Hematopoietic multipotent progenitor cell treated with erythropoietin and hydrocortisone succinate and interleukin-3 and kit ligand, for 4 days (in vitro differentiated cells): Measurements from ENCODE around the gene C4orf33.
"Not testable (repeated sequence)": the region's sequence is repeated elsewhere in the genome, so short reads cannot be mapped to it uniquely, and the experiment has no call there.

Experiments
- DNase-seq: peaks from one replicate; pipeline ENCODE4 v3.0.0-alpha.2; 2015

Gene C4orf33, protein sequence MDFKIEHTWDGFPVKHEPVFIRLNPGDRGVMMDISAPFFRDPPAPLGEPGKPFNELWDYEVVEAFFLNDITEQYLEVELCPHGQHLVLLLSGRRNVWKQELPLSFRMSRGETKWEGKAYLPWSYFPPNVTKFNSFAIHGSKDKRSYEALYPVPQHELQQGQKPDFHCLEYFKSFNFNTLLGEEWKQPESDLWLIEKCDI

DNA sequence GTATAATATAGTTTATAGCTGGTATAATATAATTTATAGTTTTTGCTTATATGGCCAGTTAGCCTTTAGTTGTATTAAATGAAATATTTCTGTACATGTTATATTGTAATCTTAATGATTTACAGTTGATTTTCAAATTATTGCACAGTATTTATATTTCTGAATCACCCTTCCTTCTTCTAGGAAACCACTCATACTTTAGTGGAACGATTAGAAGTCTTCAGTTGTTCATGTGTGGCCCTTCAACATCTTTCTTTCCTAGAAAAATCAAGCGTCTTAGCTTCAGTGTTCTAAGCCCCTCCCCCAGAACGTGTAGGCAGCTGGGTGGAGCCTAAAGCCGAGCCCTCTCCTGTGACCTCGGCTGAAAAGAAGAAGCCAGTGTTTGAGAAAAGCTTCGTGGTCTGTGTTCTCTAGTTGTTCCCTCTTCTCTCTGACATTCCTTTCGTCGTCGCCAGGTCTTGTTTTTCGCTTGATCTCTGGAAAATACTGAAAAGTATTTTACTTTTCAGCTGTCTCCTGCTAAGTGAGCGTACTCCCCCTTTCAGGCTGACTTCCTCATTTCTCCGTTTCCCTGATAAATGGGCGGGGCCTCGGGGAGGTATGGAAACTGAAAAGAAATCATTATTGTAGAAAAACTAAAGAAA is at the start of gene C4orf33:
Gene C4orf33 (plus strand): TSS at position 342 of the 644 bp plus-strand sequence. CDS start 6,459 bp downstream, outside the sequence.
- DNase-seq: peak; percentile 95

DNA sequence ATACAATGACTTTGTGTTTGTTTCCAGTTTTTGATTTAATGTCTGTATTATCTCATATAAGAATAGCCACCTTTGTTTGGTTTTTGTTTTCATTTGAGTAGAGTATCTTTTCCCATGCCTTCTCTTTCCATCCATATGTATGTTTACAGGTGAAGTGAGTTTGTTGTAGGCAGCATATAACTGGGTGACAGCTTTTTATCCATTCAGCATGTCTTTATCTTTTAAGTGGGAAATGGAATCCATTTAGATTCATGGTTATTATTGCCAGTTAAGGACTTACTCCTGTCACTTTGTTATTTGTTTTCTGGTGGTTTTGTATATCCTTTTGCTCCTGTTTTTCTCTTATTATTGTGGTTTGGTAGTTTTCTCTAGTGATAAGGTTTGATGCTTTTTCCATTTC is 36.9 kb upstream of the C4orf33 start:
- DNase-seq: no peak

DNA sequence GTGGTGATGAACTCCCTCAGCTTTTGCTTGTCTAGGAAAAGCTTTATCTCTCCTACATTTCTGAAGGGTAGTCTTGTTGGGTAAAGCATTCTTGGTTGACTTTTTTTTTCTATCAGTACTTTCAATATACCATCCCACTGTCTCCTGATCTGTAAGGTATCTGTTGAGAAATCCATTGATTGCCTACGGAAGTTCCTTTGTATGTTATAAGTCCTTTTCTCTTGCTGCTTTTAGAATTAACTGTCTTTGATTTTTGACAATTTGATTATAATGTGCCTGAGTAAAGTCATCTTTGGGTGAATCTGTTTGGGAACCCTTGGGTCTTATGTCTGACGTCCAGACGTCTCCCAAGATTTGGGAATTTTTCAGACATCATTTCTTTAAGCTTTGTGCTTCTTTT is 33.4 kb upstream of the C4orf33 start:
- DNase-seq: no peak

DNA sequence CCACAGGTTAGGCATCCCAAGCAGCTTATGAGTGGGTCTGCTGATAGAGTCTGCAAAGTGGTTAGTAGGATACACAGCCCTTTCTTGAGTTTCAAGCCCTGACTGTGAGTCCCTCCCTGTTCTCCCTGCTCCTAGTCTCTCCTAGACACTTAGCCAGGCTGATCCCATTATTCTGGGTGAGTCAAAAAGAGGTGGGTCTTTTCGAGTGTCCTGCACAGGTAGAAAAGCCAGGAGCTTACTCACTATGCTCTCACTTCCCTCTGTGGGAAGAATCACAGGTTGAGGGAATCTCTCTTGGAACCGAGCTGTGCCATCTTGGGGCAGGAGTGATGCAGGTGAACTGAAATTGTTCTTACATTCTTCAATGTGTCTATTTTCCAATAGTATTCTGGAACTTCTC is 32.3 kb upstream of the C4orf33 start:
- DNase-seq: no peak

DNA sequence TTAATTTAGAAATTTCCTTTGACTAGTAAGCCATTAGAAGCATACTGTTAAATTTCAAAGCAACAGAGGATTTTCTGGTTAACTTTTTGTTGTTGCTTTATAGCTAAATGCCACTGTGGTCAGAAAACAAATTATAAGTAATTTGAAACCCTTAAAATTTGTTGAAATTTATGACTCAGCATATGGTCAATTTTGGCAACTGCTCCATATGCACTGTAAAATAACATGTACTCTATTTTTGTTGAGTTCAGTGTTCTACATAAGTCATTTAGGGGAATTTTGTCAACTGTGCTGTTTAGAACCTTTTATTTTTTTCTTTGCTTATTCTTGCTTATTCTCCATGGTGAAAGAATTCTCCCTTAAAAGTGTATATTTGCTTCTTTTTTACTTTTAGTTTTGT is 31.2 kb upstream of the C4orf33 start:
- DNase-seq: no peak

DNA sequence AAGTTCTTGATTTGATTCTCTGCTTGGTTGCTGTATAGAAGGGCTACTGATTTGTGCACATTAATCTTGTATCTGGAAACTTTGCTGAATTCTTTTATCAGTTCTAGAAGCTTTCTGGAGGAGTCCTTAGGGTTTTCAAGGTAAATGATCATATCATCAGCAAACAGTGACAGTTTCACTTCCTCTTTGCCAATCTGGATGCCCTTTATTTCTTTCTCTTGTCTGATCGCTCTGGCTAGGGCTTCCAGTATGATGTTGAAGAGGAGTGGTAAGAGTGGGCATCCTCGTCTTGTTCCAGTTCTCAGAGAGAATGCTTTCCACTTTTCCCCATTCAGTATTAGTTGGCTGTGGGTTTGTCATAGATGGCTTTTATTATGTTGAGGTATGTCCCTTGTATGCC is 26.4 kb upstream of the C4orf33 start:
- not testable (repeated sequence) for DNase-seq

DNA sequence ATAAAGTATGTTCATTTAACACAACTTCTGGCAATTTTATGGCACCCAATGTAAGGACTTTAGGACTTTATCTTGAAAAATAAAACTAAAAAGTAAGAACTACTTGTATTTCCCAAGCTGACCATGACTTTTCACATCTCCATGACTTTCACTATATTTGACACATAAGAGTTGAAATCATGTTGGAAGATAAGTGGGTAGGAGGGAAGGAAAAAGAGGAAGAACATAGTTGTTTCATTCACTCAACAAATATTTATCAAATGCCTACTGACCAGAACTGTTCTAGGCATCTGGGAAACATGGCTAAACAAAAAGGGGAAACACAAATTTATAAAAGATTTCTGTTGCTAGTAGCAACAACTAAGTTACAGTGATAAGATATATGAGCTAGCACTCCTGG is 18.6 kb upstream of the C4orf33 start:
- no peak for DNase-seq

DNA sequence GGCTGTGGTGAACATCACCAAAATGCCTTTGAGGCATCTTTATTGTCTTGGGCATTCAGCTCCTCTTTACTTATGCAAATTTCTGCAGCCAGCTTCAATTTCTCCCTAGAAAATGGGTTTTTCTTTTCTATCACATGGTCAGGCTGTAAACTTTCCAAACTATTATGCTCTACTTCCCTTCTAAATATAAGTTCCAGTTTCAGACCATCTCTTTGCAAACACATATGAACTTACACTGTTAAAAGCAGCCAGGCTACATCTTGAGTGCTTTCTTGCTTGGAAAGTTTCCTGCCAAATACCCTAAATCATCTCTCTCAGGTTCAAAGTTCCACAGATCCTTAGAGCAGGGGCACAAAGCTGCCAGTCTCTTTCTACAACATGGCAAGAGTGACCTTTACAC is 15.8 kb upstream of the C4orf33 start:
- DNase-seq: no peak

DNA sequence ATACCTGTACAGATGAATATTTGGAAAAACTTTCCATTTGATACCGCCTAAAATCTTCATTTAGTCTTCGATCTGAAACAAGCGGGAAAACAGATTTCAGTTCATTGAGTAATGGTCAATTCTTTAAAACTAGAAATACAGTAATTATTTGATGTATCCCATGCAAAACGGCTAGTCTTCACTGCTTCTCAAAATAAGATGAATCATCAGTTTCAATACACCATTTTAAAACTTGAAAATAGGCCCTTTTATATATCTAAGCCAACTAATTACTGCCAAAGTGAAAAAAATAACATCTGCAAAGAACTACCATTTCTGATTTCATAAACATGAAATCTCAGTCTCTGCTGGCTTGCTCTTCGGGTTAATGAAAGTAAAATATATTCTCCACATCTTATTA is 13.7 kb upstream of the C4orf33 start:
- no peak for DNase-seq

DNA sequence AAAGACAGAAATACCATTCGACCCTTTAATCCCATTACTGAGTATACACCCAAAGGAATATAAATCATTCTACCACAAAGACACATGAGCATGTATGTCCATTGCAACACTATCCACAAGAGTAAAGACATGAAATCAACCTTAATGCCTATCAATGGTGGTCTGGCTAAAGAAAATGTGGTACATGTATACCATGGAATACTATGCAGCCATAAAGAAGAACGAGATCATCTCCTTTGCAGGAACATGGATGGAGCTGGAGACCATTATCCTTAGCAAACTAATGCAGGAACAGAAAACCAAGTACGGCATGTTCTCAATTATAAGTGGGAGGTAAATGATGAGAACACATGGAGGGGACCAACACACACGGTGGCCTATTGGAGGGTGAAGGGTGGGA is 10.5 kb upstream of the C4orf33 start:
- no peak for DNase-seq

DNA sequence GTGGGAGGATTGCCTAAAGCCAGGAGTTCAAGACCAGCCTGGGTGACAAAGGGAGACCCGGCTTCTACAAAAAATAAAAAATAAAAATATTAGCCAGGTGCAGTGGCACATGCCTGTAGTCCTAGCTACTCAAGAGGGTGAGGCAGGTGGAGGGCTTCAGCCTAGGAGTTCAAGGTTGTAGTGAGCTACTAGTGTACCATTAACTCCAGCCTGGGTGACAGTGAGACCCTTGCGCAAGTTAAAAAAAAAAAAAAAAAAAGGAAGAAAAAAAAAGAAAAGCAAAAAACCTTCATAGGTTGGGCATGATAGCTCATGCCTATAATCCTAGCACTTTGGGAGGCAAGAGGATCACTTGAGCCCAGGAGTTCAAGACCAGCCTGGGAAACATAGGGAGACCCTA is 8.4 kb upstream of the C4orf33 start:
- DNase-seq: no peak

DNA sequence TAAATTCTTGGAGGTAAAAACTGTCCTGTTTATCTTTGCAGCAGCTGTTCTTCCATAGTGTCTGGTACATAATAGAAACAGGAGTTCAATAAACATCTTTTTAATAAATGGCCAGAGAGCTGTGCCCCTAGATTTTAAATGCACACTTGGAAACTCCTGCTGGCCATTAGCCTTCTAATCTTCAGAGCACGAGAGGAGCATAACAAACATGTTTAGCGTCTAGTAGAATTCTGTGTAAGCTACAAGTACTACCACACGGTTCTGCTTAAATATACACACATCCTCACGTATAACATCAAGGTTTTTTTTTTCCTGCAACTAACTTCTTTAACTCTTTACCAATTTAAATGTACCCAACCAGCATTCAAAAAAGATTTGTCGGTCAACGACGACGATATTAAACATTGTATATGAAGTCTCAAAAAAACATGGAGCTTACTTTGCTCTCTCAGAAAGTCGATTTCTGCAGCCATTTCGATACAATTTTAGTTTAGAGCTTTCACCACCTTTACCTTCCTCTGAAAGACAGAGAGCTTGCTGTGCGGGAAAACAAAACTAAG is 3.2 kb upstream of the C4orf33 start:
- peak; percentile 49 for DNase-seq

DNA sequence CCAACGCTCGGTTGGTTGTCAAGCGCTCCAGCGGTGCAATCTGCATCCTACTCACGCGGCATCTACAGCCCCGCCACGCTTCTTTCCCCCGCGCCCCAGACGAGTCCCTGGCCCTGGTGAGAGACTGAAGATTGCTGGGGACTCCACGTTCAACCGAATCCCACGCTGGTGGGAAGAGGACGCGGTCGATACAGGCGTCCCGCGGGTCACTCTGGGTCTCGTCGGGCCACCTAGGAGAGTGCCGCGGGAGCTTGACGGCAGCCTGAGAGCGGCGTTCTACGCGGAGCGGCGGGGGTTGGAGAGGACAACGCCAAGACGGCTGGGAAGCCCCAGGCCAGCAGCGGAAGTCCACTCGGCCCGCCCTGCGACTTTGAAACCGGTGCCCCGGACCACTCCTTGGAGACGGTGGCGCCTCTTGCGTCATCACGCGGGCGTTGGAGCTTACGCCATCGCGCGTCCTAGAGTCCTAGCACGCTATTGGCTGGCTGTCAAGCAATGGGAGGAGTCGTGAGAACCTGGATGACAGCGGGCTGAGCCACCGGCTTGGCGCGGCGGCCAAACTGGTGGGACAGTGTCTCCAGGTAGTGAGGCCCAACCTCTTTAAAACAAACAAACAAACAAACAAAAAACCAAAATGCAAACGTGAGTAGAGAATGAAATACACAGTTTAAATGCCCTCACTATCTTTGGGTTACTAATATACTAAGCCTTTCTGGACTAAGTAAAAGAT is 2.6 kb upstream of the C4orf33 start, which contains the start of gene SCLT1:
Gene SCLT1 (minus strand): TSS at position 349 of the 730 bp plus-strand sequence. CDS start 436 bp downstream, outside the sequence.
- peak; percentile 99 for DNase-seq

DNA sequence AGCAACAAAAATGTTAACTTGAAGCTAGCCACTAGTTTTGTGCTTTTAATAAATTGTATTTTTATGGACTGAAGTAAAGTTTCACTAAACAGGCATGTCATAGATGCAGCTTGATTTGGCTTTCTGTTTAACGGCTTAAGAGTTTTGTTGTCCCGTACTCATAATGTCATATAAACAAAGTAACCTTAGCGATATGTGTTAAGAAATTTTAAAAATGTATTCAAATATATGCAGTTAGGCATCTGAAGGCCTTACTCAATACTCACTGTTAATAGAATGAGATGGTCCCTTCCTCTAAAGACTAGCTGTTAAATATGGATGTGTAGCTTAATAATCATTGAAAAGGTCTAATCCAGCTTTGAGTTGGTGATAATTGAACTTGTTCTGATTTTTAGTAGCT is 1.6 kb upstream of the C4orf33 start:
- peak; percentile 21 for DNase-seq

DNA sequence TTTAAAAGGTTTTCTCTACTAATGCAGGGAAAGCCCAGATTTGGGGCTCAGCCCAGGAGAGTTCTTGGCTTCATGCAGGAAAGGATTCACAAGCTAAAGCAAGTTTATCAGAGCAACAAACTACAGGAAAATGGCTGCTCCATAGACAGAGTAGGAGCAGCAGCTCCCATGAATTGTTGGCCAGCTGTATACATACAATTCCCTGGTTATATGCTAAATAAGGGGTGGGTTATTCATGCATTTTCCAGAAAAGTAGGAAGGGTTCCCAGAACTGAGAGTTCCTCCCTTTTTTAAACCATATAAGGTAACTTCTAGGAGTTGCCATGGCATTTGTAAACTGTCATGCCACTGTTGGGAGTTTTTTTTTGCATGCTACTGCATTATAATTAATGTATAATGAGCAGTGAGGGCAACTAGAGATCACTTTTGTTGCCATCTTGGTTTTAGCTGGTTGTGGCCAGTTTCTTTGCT is 2.6 kb downstream of the C4orf33 start:
- DNase-seq: no peak

DNA sequence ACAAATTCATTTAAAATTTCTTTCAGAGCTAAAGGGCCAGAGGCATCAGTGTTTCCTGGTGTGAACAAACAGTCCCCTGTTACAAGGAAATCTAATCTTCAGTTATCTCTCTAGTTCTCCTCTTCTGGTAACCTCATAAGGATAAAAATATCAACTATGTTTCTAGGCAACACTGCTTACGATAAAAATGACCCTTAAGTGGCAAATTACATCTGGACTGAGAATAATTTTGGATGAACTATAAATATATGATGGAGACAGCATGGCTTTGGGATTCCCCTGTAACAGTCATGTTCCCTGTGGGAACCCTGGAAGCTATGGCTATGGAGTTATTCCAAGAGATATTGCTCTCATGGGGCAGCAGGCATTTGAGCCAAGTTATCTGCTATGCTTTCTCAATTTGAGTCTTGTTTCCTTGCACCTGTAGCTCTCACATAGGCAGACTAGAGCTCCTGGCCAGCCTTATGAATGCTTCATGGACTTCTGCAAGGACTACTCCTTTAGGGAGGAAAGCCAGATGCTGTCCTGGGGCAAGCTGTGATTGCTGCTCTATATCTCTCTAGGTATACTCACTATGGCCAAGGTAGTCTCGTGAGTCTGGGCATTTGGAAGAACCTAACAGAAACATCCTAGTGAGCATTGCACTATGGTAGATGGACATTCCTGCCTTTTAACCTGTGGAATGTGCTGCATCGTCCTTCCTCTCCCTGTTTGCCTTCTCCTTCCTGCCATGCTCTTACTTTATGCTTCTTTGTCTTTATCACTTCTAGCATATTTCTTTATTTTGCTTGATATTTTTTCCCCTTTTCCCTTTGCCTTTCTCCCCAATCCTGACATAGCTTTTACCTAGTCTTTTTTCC is 14.2 kb downstream of the C4orf33 start:
- DNase-seq: no peak

DNA sequence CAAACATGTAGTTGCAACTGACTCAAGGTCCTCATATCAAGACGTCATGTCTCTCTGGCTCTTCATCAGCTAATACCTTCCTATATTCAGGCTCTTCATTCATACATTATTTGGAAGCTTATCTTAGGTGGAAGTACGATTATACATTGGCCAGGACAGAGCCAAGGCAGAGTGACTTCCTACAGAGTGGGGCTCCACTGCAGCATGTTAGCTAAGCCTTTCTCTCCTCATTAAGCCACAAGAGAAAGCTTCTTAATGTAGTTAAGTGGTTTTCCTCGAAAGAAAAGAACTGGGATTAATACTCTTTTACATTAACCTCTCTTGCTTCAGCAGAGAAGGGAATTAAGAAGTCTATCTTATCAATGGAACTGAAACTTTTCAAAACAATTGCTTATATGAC is 15.0 kb downstream of the C4orf33 start:
- no peak for DNase-seq

DNA sequence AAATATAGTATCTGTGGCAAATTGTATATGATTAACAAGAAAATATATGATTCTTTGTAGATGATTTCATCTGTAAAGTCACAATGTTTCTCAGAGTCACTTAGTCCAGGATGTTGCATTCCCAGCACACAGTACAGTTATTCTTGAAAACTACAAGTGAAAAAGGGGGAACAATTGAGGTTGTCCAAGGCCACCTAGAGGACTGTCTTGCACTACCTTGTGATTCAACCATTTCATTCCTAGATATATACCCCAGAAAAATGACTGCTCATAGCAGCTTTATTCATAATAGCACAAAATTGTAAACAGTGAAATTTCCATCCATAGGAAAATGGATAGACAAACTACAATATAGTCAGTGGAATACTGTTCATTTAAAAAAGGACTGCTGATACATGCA is 16.0 kb downstream of the C4orf33 start:
- DNase-seq: no peak

DNA sequence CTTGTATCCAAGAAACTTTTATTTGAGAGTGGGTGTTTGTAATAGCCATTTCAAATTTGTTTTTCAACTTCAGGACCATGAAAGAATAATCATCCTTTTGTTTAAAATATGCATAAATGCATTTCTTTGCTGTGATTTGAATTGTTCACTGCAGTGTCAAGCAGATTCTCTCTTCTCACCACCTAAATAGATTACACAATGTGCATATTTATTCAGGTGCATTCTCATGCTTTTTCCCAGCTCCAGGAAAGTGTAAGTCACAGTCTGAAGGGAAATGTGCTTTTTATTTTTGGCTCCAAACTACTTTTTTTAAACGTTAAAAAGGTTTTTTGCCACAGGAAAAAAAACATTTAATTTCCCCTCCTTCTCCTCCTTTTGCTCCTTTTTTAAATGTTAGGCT is 17.5 kb downstream of the C4orf33 start:
- no peak for DNase-seq

DNA sequence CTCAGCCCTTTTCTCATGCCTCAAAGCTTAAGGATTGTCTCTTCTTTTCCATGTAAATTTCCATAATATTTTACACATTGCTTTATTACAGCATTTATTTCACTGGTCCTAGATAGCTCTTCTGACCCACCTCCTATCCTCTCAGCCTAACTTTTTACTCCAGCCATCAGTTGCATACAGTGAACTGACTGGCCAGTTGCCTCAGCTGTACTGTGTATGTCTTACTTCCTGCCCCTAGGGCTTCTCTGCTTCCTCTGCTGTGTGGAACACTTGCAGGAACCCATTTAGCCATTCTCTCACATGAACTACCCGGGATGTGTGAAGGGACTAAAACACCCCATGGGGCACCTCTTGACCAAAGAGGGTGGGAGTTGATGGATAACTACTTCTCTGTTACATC is 18.0 kb downstream of the C4orf33 start:
- no peak for DNase-seq

DNA sequence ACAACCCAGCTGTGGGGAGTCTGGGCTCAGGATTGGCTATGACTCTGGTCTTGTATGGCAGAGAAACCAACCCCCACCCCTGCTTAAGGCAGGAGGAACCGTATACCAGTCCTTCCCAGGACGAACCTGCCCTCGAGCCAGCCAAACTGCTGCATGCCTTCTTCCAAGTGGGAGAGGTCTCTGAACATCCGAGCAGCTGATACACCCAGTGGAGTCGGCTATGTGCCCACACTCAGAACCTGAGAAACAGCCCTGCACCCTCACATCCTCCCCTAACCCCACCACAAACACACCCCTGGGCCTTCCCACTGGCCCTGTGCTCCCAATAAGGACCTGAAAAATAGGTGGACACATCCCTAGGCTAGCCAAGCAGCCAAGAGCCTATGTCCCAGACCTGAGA is 21.8 kb downstream of the C4orf33 start:
- no peak for DNase-seq

DNA sequence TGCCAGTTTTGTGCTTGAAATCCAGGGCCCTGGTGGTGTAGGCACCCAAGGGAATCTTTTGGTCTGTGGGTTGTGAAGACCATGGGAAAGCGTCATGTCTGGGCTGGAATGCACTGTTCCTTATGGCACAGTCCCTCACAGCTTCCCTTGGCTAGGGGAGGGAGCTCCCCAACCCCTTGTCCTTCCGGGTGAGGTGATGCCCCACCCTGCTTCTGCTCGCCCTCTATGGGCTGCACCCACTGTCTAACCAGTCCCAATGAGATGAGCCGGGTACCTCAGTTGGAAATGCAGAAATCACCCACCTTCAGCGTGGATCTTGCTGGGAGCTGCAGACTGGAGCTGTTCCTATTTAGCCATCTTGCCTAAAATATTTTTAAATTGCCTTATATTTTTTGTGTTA is 30.7 kb downstream of the C4orf33 start:
- DNase-seq: not testable (repeated sequence)

DNA sequence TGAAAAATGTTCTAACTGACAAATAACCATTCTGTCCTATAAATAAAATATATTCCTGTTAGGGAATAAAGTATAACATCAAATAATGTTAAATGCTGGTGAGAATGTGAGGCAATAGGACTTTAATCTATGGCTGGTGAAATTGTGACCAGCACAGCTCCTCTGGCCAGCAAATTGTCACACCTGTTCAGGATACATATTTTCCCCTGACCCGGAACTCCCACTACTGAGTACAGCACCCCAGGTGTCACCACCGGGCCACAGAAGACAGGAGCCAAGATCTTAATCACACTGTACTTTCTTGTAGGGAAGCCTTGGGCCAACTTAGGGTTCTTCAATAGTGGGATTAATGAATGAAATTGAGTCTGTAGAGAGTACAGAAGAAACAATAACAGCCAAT is 33.2 kb downstream of the C4orf33 start:
- no peak for DNase-seq
